Measurements from ENCODE around the gene RAI1. TPM values are rescaled to one million over a fixed set of nuclear protein-coding genes. Genes with fewer than 3 reads are reported as not detected.

The RAI1 gene
- total and polyA plus RNA-seq, 7 donors: 1.8 to 31.9 (median 9.3) TPM

DNA sequence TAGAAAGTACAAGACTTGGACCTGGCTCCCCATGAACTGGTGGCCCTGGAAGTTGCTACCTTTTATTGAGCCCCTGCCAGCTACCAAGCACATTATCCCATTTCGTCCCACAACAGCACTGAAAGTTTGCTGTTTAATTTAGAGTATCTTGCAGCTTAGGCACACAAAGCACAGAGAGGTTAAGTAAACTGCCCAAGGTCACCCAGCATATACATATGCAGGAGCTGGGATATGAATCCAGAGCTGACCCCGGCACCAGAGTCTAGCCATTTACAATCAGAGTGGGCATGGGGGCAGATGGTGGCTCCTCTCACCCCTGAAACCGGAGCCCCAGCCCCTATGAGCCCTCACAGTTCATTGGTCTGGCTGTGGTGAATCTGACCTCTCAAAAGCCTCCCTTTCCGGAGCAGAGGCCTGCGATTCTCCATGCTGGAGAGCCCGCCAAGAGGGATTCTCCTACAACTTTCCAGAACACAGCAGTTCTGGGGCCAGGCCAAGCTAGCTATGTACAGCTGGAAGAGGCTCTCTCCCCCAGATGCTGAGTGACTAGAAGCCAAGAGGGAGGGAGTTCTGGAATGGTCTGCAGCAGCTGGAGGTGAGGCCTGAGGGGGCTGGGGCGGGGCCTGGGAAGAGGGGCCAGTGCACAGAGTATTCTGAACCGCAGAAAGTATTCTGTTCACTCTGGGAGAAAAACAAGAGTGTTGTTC lies 97.2 kb downstream of the RAI1 start:
- H3K4me1 ChIP-seq: peaks cover 2 to 90% (median 77%) of the 10 kb centered on the region in 4 donors
- WGBS, 2 donors: 79 to 83% methylated on average over 8 of the region's 8 CpGs
- no peak overlapping the region for H3K4me3 ChIP-seq
- H3K27me3 ChIP-seq: no peaks in the 10 kb centered on the region
- peak in 3 of 4 donors; percentile 42 to 51 (median 51) for TF ChIP-seq POLR2AphosphoS5 (IDR thresholded peaks at IDR 0.05)
- no peak for TF ChIP-seq POLR2A (IDR thresholded peaks at IDR 0.05)
- intact Hi-C loops (cut with DNase I): no loop called here
- peak overlapping the region; percentile 87 to 93 (median 92) for H3K27ac ChIP-seq
- peak; percentile 96 for DNase-seq
- no peaks in the 10 kb centered on the region for H3K36me3 ChIP-seq
- H3K9me3 ChIP-seq: no peaks in the 10 kb centered on the region

DNA sequence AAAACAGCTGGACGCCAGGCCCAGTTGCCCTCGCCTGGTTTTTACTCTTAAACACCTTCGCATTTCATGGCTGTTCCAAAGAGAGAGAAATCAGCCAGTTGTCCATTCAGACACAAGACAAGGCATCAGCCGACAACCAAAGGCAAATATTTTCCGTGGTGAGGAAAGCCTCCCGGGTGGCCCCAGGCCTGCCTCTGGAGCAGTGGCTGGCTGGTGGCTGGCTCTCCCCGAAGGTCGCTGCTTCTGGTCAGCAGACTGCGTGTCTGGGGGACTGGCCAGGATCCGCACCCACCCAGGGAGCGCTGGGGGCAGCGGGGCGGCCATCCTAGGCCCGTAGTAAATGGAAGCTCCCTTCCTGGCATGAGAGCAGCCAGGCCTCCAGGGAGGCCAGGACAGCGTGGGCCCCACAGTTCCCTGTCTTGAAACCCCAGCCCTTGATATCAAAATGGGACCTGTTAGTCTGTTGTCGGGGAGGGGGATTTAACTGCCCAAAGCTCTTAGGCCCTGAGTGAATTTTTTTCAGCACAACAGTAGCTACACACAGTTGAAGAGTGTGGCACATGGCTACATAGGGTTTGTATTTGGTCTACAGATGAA lies 97.9 kb downstream of the RAI1 start:
- TF ChIP-seq CTCF (IDR thresholded peaks at IDR 0.05) (no peak), EP300 (IDR thresholded peaks at IDR 0.05) (no peak), POLR2A (IDR thresholded peaks at IDR 0.05) (no peak), POLR2AphosphoS5 (IDR thresholded peaks at IDR 0.05) (no peak)
- Histone ChIP-seq H3K27me3 (no peaks in the 10 kb centered on the region), H3K9me3 (no peaks in the 10 kb centered on the region), H3K27ac (peak overlapping the region; percentile 87 to 93 (median 92)), H3K4me1 (peaks cover 2 to 90% (median 77%) of the 10 kb centered on the region in 4 donors), H3K4me3 (no peak overlapping the region), H3K36me3 (no peaks in the 10 kb centered on the region)
- 81 to 82% methylated on average over 16 of the region's 16 CpGs for WGBS, 2 donors
- intact Hi-C loops (cut with DNase I): no loop called here
- DNase-seq: no peak

DNA sequence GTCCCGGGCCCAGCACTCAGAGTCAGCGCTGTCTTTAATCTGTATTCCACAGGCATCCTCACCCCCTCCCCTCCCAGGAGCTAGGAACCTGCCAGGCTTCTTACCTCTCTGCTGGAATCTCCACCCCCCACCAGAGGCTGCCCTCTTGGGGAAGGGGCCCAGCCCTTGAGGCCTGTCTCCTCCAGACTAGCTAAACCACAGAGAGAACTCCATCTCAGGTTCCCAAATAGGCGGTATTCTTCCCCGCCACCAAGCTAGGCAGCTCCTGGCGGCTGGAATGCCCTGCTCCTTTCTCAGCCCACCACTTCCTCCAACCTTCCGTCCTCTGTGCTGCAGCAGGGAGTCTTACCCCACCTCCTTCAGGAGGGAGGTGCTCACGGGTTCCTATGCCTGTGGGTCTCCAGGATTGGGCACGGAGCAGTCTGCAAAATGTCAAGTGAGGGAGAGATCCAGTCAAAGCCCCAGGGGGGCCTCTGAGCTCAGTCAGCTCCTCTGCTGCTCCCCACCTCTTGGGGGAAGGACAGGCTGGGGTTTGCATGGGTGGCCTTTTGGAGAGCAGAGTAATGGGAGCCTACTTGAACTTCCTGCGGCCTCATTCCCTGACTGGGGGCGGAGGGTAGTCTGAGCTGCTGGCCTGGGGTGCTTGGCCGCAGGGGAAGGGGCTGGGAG lies 99.8 kb downstream of the RAI1 start:
- TF ChIP-seq EP300 (IDR thresholded peaks at IDR 0.05) (no peak), CTCF (IDR thresholded peaks at IDR 0.05) (peak in 3 of 4 experiments; percentile 33 to 54 (median 38)), POLR2A (IDR thresholded peaks at IDR 0.05) (no peak), POLR2AphosphoS5 (IDR thresholded peaks at IDR 0.05) (peak; percentile 41 to 70 (median 56))
- no peaks in the 10 kb centered on the region for H3K36me3 ChIP-seq
- WGBS, 2 donors: 50 to 75% methylated on average over 11 of the region's 11 CpGs
- intact Hi-C loops (cut with DNase I): loop anchor here (5.0 kb wide), 1 partner anchor 39 kb away; no protein-coding TSS in a partner anchor
- H3K9me3 ChIP-seq: no peaks in the 10 kb centered on the region
- peak overlapping the region; percentile 41 to 56 (median 55) for H3K4me3 ChIP-seq
- H3K27me3 ChIP-seq: no peaks in the 10 kb centered on the region
- DNase-seq: peak; percentile 85
- H3K27ac ChIP-seq: peak overlapping the region; percentile 87 to 93 (median 92)
- H3K4me1 ChIP-seq: peaks cover 2 to 95% (median 82%) of the 10 kb centered on the region in 4 donors

DNA sequence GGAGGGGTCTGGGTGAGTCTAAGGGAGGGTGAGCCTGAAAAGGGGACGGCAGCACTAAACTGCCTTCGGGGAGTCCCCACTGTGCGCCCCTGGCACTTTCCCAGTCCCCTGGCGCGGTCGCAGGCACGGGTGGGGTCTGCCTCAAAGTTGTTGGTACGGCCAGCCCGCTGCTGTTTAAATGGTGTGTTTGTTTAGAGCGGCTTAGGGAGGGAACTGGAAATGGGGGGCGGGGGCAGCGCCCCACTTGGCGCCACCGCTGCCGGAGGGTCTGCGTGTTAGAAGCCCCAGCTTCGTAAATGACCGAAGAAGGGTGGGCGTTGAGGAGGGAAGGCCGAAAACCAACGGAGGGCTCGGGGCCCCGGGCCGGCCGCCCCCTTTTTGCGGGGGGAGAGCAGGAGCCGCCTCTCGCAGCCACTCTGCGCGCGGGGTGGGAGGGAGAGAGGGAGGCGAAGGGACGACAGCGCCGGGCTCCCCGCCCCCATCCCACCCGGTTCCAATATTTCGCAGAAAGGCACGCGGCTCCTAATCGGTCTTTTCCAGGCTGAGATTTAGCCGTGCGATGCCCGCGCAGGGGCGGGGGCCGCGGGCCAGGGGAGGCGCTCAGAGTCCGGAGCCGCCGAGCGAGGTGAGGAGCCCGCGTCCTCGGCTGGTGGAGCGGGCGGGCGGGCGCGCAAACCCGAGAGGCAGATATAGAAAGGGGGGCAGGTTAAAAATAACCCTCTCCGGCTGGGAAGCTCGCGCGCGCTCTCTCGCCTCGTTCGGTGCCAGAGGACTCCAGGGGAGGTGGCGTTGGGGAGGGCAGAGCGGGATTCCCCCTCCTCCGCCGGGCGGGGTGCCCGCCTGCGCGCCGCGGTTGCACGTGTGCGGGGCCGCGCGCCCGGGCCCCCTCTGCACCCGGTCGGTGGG lies 100.6 kb downstream of the RAI1 start:
- Histone ChIP-seq H3K27ac (peak overlapping the region; percentile 87 to 93 (median 92)), H3K9me3 (no peaks in the 10 kb centered on the region), H3K4me3 (peak overlapping the region; percentile 41 to 56 (median 55)), H3K36me3 (no peaks in the 10 kb centered on the region), H3K27me3 (no peaks in the 10 kb centered on the region), H3K4me1 (peaks cover 2 to 95% (median 82%) of the 10 kb centered on the region in 4 donors)
- 3 to 4% methylated on average over 88 of the region's 88 CpGs for WGBS, 2 donors
- DNase-seq: peak; percentile 95
- TF ChIP-seq POLR2AphosphoS5 (IDR thresholded peaks at IDR 0.05): peak; percentile 53 to 74 (median 58)
- TF ChIP-seq CTCF (IDR thresholded peaks at IDR 0.05): no peak
- intact Hi-C loops (cut with DNase I): loop anchor here (2.0 to 5.0 kb wide), 3 partner anchors 40 to 101 kb away; partner anchors contain the start of gene RAI1

All from sigmoid colon (tissue), 7 donors.